Liver (tissue), 9 donors: ENCODE data around the gene EVL. TPM values are rescaled to one million over a fixed set of nuclear protein-coding genes. Genes with fewer than 3 reads are reported as not detected.

Experiments used
- DNase-seq: peaks from one replicate; pipeline ENCODE4 v3.0.0-alpha.2; 2017; ENCODE audit warnings: low spot score
- H3K27ac ChIP-seq, 2 donors: one replicate each; pipeline ENCODE4 v1.7.0; 2013; ENCODE audit warnings: inconsistent platforms in 2 of 2, low read length in 2 of 2, control low read depth in 1 of 2, low read depth in 1 of 2, mild to moderate bottlenecking in 1 of 2
- H3K27me3 ChIP-seq, 4 donors: one replicate each; pipeline versions ENCODE4 v1.6.1 to v1.7.0; 2013; ENCODE audit warnings: low read length in 3 of 4, inconsistent platforms in 1 of 4, mild to moderate bottlenecking in 1 of 4, moderate library complexity in 1 of 4; ENCODE audit not compliant: control insufficient read depth in 4 of 4, insufficient read depth in 4 of 4
- H3K36me3 ChIP-seq, 4 donors: one replicate each; pipeline versions ENCODE4 v1.6.1 to v1.7.0; 2013; ENCODE audit warnings: low read length in 3 of 4, mild to moderate bottlenecking in 3 of 4, low read depth in 1 of 4, moderate library complexity in 1 of 4; ENCODE audit not compliant: control insufficient read depth in 4 of 4, insufficient read depth in 3 of 4
- H3K4me1 ChIP-seq, 4 donors: one replicate each; pipeline versions ENCODE4 v1.6.1 to v1.7.0; 2013; ENCODE audit warnings: low read length in 3 of 4, mild to moderate bottlenecking in 3 of 4, moderate library complexity in 1 of 4; ENCODE audit not compliant: control insufficient read depth in 4 of 4, insufficient read depth in 4 of 4
- H3K4me3 ChIP-seq, 3 donors: one replicate each; pipeline versions ENCODE4 v1.6.1 to v1.7.0; 2013; ENCODE audit warnings: low read length in 3 of 3, control low read depth in 1 of 3, low read depth in 1 of 3, mild to moderate bottlenecking in 1 of 3
- H3K9ac ChIP-seq, 2 donors: one replicate each; pipeline ENCODE4 v1.7.0; 2013; ENCODE audit warnings: low read length in 2 of 2, mild to moderate bottlenecking in 2 of 2, moderate library complexity in 2 of 2, control low read depth in 1 of 2, low read depth in 1 of 2
- H3K9me3 ChIP-seq, 4 donors: one replicate each; pipeline versions ENCODE4 v1.6.1 to v1.7.0; 2013; ENCODE audit warnings: low read length in 3 of 4; ENCODE audit not compliant: control insufficient read depth in 4 of 4
- FOXA1 ChIP-seq: IDR thresholded peaks from 2 replicates; pipeline ENCODE4 v1.6.1; 2016; ENCODE audit warnings: antibody characterized with exemption
- FOXA2 ChIP-seq: IDR thresholded peaks from 2 replicates; pipeline ENCODE4 v1.6.1; 2016; ENCODE audit warnings: antibody characterized with exemption
- GABPA ChIP-seq, 2 donors: IDR thresholded peaks in 1 of 2; conservative IDR thresholded peaks in 1 of 2; 2 replicates each; pipeline ENCODE4 v1.6.1; 2016; ENCODE audit warnings: antibody characterized with exemption in 2 of 2, mild to moderate bottlenecking in 1 of 2, moderate library complexity in 1 of 2
- HNF4A ChIP-seq, 2 donors: conservative IDR thresholded peaks; 2 replicates each; pipeline ENCODE4 v1.6.1; 2016; ENCODE audit warnings: antibody characterized with exemption in 2 of 2, mild to moderate bottlenecking in 2 of 2
- HNF4G ChIP-seq: IDR thresholded peaks from 2 replicates; pipeline ENCODE4 v1.6.1; 2016; ENCODE audit warnings: antibody characterized with exemption
- JUND ChIP-seq, 2 donors: IDR thresholded peaks; 2 replicates each; pipeline ENCODE4 v1.6.1; 2016; ENCODE audit warnings: antibody characterized with exemption in 2 of 2
- NR2F2 ChIP-seq: IDR thresholded peaks from 2 replicates; pipeline ENCODE4 v1.6.1; 2016; ENCODE audit warnings: antibody characterized with exemption
- RAD21 ChIP-seq, 2 donors: IDR thresholded peaks; 2 replicates each; pipeline ENCODE4 v1.6.1; 2016; ENCODE audit warnings: antibody characterized with exemption in 2 of 2, mild to moderate bottlenecking in 2 of 2
- RXRA ChIP-seq, 2 donors: IDR thresholded peaks; 2 replicates each; pipeline ENCODE4 v1.6.1; 2017 to 2018; ENCODE audit warnings: antibody characterized with exemption in 2 of 2, mild to moderate bottlenecking in 1 of 2
- SP1 ChIP-seq: IDR thresholded peaks from 2 replicates; pipeline ENCODE4 v1.6.1; 2018; ENCODE audit warnings: antibody characterized with exemption, mild to moderate bottlenecking
- YY1 ChIP-seq: IDR thresholded peaks from 2 replicates; pipeline ENCODE4 v1.6.1; 2016; ENCODE audit warnings: antibody characterized with exemption, mild to moderate bottlenecking
- WGBS: extraction: QIAGEN DNeasy Blood & Tissue Kit; methylation state at CpG from one replicate; pipeline ENCODE4 v1.1.7; 2013; 5-methylcytosine and 5-hydroxymethylcytosine counted together
- polyA plus RNA-seq, 2 donors: library from polyadenylated mRNA; stranded (reverse) in 1 of 2; unstranded in 1 of 2; fragments of 200-250 nt in 1 of 2; fragments of >200 nt in 1 of 2; fragmentation: Nextera tagmentation in 1 of 2; extraction: Ambion mirVana in 1 of 2; gene quantifications; one replicate each; pipeline versions ENCODE4 v1.2.1 to v1.2.3, GENCODE V29; 2013 to 2015
- total RNA-seq, 2 donors: library from RNA; depleted of rRNA; stranded (reverse); fragments of >200 nt; gene quantifications; one replicate each; pipeline ENCODE4 v1.2.3, GENCODE V29; 2014
- TF ChIP-seq, protein P1 (sequence below): IDR thresholded peaks from 2 replicates; pipeline ENCODE4 v1.6.1; 2016; ENCODE audit warnings: antibody characterized with exemption
- TF ChIP-seq, protein P2 (sequence below): fragments of 150-350 bp; IDR thresholded peaks from 2 replicates; pipeline ENCODE4 v1.5.1; 2017; ENCODE audit warnings: improper control_type of control experiment, low read depth, low read length; ENCODE audit not compliant: missing input control
- TF ChIP-seq, protein P3 (sequence below): IDR thresholded peaks from 2 replicates; pipeline ENCODE4 v1.6.1; 2016; ENCODE audit warnings: antibody characterized with exemption, mild to moderate bottlenecking
- TF ChIP-seq, protein P4 (sequence below): IDR thresholded peaks from 2 replicates; pipeline ENCODE4 v1.6.1; 2016; ENCODE audit warnings: antibody characterized with exemption
- donor health status: healthy.
- donor health status: healthy.
- donor health status: healthy.
- donor health status: healthy.
- donor health status: healthy.

The EVL gene
- total and polyA plus RNA-seq, 4 donors = 11.3 to 85.9 (median 33.9) TPM

DNA sequence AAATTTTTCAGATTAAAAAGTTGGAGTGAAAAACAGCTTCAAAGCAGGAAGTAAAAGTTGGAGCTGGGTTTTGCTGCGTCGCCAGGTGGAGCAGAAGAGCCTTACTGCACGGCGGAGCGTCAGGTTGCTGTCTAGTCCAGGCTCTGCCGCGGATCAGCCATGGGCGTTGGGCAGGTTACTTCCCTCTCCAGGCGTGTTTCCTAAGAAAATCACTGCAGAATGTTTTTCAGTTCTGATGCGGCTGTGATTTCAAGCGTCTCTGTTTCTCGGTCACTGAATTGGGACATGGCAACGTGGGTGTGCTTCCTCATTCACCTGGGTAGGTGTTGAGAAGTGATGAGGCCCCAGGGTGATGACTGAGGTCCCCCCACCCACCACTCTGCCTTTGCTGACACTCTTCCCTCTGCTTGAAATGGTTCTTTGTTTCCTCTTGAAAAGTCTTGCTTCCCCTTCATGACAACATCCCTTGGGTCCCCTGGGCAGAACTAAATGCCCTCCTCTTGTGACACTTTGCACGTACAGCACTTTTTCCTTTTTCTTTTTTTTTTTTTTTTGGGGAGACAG is 7.6 kb downstream of the EVL start:
- Histone ChIP-seq H3K4me1 (peaks cover 0 to 7% (median under 1%) of the 10 kb centered on the region in 4 donors), H3K4me3 (no peak overlapping the region), H3K36me3 (no peaks in the 10 kb centered on the region)

DNA sequence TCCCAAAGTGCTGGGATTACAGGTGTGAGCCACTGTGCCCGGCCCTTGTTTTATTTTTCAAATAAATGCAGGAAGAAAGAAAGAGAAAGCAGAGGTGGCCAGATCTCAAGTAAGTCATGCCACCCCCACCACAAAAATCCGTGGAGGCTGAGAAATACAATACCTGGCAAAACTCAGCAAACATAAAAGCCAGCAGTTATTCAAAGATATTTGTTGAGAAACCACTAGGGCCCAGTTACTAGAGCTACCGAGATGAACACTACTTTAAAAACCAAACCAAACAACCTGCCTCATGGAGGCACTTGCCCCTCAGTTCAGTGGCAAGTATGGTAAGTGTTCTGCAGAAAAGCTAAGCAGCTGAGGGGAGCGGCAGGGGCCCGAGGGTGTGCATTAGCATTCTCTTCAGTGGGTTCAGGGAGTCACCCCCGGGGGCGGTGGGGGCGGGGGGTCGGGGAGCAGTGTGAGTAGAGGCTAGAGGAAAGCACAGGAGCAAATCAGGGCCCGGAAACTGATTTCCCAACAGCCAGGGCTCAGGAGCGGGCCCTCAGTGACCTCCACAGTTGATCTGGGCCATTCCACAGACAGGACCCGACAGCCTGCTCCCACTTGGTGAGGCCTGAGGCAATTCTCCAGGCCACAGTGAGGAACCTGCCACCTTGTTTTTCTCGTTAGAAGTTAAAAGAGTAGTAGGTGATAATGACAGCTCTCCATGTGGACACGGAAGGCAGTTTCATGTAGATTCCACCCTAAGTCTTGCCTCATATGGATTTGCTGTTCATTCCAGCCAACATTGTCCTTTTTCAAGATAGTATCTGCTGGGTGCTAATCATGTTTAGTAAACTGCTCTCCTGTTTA is 8.6 kb downstream of the EVL start:
- Histone ChIP-seq H3K4me1 (peaks cover 0 to 7% (median under 1%) of the 10 kb centered on the region in 4 donors), H3K27me3 (no peaks in the 10 kb centered on the region), H3K27ac (no peak overlapping the region), H3K9me3 (no peaks in the 10 kb centered on the region), H3K36me3 (no peaks in the 10 kb centered on the region), H3K4me3 (no peak overlapping the region), H3K9ac (no peak overlapping the region)
- 81% methylated on average over 14 of the region's 14 CpGs for WGBS
- TF ChIP-seq HNF4G (no peak), SP1 (no peak)
- no peak for DNase-seq

More for the DNA sequence above, 7.6 kb downstream of the EVL start:
- Histone ChIP-seq H3K9ac (no peak overlapping the region), H3K27ac (no peak overlapping the region), H3K9me3 (no peaks in the 10 kb centered on the region), H3K27me3 (no peaks in the 10 kb centered on the region)
- DNase-seq = no peak
- WGBS = 75% methylated on average over 14 of the region's 14 CpGs
- no peak for TF ChIP-seq YY1
- TF ChIP-seq, protein P1, sequence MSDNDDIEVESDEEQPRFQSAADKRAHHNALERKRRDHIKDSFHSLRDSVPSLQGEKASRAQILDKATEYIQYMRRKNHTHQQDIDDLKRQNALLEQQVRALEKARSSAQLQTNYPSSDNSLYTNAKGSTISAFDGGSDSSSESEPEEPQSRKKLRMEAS = no peak
- no peak for TF ChIP-seq JUND (IDR thresholded peaks at IDR 0.05)
- TF ChIP-seq, protein P2, sequence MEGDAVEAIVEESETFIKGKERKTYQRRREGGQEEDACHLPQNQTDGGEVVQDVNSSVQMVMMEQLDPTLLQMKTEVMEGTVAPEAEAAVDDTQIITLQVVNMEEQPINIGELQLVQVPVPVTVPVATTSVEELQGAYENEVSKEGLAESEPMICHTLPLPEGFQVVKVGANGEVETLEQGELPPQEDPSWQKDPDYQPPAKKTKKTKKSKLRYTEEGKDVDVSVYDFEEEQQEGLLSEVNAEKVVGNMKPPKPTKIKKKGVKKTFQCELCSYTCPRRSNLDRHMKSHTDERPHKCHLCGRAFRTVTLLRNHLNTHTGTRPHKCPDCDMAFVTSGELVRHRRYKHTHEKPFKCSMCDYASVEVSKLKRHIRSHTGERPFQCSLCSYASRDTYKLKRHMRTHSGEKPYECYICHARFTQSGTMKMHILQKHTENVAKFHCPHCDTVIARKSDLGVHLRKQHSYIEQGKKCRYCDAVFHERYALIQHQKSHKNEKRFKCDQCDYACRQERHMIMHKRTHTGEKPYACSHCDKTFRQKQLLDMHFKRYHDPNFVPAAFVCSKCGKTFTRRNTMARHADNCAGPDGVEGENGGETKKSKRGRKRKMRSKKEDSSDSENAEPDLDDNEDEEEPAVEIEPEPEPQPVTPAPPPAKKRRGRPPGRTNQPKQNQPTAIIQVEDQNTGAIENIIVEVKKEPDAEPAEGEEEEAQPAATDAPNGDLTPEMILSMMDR = no peak

DNA sequence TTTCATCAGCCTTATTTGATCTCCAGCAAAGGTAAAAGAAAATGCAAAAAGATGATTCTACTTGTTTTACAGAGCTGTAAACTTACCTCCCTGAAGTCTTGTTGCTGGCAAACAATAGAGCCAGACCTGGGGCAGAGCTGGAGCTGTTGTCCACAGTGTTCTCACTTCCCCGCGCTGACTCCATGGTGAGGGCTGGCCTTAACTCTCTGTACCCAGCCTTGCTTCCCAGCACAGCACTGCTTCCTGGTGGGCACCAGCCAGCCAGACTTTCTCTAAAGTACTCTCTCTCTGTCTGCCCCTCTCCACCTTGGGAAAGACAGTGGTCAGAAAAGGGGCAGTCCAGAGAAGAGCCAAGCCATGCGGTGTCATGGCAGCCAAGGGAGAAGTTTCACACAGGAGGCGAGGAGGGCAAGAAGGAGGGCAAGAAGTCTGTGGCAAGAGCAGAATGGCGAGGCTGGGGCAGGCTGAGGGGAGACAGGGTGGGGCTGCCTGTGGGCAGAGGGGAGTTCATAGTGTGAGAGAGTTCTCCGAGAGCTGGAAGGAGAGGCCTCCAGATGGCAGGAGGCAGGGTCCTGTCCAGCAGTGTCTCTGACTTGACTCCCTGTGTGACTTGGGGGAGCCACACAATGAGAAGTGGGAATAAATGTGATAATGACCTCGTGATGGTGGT is 9.3 kb downstream of the EVL start:
- DNase-seq = no peak
- no peak for TF ChIP-seq HNF4A (conservative IDR thresholded peaks at IDR 0.05)
- H3K9ac ChIP-seq = no peak overlapping the region
- whole genome bisulfite sequencing = 90% methylated on average over 7 of the region's 7 CpGs
- H3K27ac ChIP-seq = no peak overlapping the region
- peaks cover 0 to 9% (median under 1%) of the 10 kb centered on the region in 4 donors for H3K4me1 ChIP-seq
- no peak overlapping the region for H3K4me3 ChIP-seq
- H3K36me3 ChIP-seq = no peaks in the 10 kb centered on the region
- H3K27me3 ChIP-seq = no peaks in the 10 kb centered on the region
- H3K9me3 ChIP-seq = no peaks in the 10 kb centered on the region

DNA sequence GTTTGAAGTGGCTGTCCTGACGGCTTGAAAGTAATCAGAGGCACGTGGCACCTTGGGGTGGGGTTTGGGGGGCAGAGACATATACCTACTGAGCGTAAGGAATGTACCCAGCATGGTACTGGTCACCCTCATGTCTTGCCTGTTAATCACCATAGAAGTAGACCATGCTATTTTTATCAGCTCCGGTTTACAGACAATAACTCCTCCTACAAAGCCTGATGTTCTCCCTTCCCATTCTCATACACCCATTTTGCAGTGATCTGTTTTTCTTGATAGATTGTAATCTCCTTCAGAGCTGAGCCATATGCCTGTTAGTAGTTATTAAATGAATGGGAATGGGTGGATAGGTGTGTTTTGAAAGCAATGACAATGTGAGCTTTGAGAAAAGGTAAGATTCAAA is 10.5 kb downstream of the EVL start:
- DNase-seq = no peak
- Histone ChIP-seq H3K4me1 (peaks cover 0 to 10% (median under 1%) of the 10 kb centered on the region in 4 donors), H3K27me3 (no peaks in the 10 kb centered on the region), H3K4me3 (no peak overlapping the region), H3K27ac (no peak overlapping the region), H3K9ac (no peak overlapping the region), H3K9me3 (no peaks in the 10 kb centered on the region), H3K36me3 (no peaks in the 10 kb centered on the region)
- WGBS = 73% methylated on average over 4 of the region's 4 CpGs
- TF ChIP-seq FOXA2 = no peak
- TF ChIP-seq, protein P3, sequence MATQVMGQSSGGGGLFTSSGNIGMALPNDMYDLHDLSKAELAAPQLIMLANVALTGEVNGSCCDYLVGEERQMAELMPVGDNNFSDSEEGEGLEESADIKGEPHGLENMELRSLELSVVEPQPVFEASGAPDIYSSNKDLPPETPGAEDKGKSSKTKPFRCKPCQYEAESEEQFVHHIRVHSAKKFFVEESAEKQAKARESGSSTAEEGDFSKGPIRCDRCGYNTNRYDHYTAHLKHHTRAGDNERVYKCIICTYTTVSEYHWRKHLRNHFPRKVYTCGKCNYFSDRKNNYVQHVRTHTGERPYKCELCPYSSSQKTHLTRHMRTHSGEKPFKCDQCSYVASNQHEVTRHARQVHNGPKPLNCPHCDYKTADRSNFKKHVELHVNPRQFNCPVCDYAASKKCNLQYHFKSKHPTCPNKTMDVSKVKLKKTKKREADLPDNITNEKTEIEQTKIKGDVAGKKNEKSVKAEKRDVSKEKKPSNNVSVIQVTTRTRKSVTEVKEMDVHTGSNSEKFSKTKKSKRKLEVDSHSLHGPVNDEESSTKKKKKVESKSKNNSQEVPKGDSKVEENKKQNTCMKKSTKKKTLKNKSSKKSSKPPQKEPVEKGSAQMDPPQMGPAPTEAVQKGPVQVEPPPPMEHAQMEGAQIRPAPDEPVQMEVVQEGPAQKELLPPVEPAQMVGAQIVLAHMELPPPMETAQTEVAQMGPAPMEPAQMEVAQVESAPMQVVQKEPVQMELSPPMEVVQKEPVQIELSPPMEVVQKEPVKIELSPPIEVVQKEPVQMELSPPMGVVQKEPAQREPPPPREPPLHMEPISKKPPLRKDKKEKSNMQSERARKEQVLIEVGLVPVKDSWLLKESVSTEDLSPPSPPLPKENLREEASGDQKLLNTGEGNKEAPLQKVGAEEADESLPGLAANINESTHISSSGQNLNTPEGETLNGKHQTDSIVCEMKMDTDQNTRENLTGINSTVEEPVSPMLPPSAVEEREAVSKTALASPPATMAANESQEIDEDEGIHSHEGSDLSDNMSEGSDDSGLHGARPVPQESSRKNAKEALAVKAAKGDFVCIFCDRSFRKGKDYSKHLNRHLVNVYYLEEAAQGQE = no peak
- no peak for TF ChIP-seq RAD21 (IDR thresholded peaks at IDR 0.05)
- TF ChIP-seq RXRA (IDR thresholded peaks at IDR 0.05) = no peak
- TF ChIP-seq FOXA1 = no peak
- TF ChIP-seq, protein P4, sequence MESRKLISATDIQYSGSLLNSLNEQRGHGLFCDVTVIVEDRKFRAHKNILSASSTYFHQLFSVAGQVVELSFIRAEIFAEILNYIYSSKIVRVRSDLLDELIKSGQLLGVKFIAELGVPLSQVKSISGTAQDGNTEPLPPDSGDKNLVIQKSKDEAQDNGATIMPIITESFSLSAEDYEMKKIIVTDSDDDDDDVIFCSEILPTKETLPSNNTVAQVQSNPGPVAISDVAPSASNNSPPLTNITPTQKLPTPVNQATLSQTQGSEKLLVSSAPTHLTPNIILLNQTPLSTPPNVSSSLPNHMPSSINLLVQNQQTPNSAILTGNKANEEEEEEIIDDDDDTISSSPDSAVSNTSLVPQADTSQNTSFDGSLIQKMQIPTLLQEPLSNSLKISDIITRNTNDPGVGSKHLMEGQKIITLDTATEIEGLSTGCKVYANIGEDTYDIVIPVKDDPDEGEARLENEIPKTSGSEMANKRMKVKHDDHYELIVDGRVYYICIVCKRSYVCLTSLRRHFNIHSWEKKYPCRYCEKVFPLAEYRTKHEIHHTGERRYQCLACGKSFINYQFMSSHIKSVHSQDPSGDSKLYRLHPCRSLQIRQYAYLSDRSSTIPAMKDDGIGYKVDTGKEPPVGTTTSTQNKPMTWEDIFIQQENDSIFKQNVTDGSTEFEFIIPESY = no peak
- TF ChIP-seq NR2F2 = no peak
- no peak for TF ChIP-seq GABPA (IDR thresholded peaks at IDR 0.05 in 1 of 2, conservative IDR thresholded peaks at IDR 0.05 in 1 of 2)
